ENCODE data around the gene CAMSAP2. TPM values are rescaled to one million over a fixed set of nuclear protein-coding genes. Genes with fewer than 3 reads are reported as not detected.

CAMSAP2 gene
- polyA plus RNA-seq, 1 donor: 48.1 TPM

DNA sequence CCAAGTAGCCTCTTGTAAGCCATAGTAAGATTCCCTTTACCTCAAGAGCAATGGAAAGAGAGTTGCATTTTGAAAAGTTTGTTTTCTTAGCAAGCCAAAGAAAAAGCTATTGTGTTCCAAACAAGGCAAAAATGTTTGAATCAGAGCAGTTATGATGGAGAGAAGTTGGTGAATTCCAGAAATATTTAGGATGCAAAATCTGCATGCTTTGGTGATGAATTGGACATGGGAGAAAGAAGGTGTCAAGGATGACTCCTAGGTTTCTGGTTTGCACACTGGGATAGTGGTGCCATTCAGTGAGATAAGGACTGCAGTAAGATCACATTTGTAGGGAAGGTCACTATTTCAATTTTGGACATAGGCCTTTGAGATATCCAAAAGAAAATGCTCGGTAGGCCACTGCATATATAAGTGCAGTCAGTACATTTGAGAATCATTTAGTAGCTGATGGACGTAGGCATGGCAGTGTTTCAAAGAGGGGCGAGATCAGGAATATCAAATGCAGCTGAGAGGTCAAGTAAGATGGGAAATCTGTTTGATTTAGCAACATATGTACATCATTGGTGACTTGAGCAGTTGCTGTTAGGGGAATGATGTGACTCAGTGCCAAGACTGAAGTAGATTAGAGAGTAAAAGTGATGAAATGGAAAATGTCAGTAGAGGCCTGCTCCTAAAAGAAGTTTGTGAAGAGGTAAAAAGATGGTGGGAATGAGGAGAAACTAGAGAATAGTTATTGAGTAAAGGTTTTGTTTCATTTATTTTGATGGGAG lies 100.2 kb downstream of the CAMSAP2 start:
- no peak for DNase-seq

DNA sequence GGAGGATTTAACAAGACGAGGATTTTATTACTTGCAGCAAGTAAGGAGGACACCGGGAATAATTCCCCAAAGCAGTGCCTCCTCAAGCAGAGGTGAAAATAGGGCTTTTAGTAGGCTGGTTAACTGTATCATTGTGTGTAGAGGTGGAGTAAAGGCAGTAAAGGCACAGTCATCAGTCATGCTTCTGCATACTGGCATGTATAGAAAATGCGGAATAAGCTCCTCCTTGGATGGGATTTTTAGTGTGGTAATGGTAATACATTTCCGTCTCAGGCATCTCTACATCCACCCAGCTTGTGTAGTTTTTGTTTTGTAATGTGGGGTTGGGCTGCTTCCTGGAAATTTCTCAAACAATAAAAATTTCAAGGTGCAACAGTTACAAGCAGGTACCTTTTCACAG lies 106.7 kb downstream of the CAMSAP2 start:
- DNase-seq: no peak

DNA sequence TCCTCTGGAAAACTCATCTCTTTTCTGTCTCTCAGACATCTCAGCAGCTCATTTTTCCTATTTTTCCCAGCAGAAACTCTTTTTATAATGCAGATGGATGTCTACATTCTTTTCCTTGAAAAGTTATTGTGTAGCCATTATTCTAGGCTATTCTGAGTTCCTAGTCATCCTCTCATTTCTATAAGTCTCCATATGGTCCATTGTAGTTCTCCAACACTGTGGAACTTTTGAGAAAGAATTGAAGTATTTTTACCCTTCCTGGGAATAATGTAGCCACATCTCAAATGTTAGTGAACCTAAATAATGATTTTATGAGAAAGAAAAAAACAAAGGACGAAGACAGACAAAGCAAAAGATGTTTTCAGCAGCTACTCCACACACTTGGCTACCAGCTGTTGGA lies 107.7 kb downstream of the CAMSAP2 start:
- DNase-seq: no peak

DNA sequence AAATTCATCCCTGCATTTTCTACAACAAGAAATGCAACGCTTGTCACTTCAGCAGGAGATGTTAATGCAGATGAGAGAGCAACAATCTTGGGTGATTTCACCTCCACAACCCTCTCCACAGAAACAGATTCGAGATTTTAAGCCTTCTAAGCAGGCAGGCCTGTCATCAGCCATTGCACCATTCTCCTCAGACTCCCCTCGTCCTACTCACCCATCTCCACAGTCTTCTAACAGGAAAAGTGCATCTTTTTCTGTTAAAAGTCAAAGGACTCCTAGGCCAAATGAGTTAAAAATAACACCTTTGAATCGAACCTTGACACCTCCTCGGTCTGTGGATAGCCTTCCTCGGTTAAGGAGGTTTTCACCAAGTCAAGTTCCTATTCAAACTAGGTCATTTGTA lies 110.7 kb downstream of the CAMSAP2 start:
- DNase-seq: no peak

DNA sequence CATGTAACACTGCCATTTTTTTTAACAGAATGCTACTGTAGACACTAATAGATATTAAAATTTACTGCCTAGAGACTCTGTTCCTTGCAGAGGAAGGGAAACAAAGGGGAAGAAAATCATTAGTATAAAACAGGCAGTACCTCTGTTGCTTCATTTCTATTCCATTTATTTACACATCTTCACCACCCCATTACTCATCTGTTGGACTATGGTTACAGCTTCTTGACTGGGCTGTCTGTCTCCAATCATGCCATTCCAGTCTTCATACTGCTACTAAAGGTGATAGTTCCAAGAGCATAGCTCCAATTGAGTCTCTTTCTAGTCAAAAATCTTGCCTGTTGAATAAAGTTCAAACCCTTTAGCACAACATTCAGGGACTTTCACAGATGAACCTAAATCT lies 111.9 kb downstream of the CAMSAP2 start:
- no peak for DNase-seq

DNA sequence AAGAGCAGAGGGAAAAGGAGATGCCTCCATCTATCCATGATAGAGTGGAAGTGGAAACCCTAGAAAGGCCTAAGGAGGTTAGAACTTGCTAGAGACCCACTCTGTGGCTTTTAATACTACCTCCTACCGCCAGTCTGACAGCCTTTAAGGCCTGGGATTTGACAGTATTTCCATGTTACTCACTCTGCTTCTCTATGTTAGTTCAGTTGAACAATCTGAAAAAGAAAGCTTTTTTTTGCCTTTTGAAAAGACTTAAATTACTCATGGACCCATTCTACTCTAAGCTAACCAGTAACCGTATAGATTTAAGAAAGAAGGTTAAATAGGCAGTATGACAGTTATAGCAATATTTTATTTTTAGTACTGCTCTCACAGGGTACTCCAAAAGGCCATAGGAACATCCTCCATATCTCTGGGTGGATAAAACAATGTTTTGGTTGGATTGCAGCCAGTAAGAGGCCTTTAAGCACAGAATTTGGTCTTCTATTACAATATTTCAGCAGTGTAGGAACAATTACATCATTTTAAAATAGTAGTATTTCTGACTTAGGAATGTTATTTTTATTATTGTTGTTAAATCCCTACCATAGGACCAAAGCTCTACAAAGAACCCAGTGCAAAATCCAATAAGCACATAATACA lies 118.1 kb downstream of the CAMSAP2 start:
- DNase-seq: peak; percentile 43

DNA sequence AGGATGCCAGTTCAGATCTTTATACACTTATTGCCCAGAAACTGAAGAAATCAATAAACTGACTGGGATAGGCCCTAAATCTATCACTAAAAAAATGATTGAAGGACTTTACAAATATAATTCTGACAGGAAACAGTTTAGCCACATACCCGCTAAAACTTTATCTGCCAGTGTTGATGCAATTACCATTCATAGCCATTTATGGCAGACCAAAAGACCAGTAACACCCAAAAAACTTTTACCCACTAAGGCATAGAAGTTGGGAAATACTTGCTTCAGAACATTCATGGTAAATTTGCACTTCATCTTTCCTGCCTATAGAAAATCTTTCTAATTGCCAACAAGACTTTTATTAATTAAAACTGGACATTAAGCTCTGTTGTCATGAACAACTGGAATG lies 119.1 kb downstream of the CAMSAP2 start:
- DNase-seq: no peak

DNA sequence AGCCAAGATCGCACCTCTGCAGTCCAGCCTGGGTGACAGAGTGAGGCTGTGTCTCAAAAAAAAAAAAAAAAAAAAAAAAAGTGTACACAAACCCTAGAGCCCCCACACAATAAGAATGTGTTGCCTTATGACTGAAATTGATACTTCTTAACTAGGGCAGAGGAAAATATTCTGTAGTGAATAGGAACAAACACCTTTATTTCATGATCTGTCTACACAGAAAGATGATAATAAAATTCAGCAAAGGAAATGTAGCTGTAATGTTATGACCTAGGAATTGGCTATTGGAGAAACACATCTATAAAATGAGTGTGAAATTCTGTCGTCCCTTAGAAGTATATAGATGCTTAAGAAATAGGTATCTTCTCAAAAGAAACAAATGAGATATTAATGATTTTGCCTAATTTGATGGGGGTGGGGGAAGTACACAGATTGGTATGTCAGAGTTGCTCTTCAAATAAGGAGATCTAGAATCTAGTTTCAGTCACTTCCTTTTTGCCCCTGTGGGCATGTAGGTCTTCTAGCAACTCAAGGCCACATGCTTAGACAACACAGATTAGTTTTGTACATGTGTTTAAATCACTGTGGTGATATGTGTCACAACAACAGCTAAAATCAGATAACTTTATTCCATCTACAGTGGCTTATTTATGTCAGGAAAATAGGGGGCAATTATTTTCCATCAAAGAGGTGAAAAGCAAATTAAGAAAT lies 123.4 kb downstream of the CAMSAP2 start:
- no peak for DNase-seq

DNA sequence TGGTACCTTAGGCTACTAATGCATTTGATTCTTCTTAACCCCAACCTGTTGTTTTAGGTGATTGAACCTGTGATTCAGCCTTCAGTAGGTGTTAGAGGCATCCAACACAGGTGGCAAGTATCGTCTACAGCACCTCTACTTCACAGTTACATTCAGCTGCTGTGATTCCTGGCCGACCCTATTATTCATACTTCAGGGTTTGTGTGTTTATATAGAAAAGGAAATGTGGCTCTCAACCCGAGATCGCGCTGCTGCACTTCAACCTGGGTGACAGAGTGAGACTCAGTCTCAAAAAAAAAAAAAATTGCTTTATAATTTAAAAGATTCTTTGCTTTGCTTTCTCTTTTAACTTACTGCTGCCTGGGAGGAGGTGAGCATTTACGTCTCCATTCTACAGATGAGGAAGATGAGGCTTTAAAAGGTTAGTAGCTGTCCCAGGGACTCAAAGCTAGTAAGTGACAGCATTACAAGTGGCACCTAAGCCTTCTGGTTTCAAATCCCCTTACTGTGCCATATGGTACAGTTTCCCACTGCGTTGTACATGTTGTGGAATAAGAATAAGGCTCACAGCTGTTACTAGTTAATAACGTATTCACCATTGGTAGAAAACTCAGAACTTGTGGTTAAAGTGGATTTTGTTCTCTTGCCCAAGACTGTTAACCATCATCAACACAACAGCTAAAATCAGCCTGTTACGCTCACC lies 124.2 kb downstream of the CAMSAP2 start:
- no peak for DNase-seq

DNA sequence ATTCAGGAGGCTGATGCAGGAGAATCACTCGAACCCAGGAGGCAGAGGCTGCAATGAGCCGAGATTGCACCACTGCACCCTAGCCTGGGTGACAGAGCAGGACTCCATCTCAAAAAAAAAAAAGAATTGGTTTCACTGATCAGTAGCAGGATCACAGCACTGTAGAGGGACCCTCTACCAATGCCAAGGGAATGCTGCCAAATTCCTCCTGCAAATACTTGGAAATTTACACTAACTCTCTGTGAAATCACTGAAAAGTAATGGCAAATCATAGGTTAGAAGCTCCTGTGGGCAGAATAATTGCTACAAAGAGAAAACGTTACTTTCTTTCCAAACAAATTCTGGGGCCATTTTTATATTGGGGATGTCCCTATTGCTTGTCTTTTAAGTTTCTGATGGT lies 127.4 kb downstream of the CAMSAP2 start:
- DNase-seq: no peak

DNA sequence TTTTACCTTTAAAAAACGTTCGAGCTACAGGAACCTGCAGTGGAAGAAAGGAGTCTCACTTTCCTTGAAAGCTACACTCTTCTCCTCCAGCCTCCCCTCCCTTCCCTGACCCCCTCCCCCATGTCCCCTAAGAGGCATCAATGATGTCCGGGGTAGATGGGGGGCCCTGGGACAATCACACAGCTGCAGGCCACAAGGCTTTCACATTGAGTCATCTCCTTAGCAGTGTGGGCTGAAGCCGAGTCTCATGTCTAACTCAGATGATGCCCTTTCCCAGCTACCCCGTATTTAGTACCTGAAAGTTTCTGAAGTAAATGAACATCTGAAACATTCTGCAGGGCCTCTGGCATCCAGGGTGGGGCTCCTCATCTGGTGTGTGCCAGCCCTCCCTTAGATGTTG lies 127.8 kb downstream of the CAMSAP2 start:
- no peak for DNase-seq

DNA sequence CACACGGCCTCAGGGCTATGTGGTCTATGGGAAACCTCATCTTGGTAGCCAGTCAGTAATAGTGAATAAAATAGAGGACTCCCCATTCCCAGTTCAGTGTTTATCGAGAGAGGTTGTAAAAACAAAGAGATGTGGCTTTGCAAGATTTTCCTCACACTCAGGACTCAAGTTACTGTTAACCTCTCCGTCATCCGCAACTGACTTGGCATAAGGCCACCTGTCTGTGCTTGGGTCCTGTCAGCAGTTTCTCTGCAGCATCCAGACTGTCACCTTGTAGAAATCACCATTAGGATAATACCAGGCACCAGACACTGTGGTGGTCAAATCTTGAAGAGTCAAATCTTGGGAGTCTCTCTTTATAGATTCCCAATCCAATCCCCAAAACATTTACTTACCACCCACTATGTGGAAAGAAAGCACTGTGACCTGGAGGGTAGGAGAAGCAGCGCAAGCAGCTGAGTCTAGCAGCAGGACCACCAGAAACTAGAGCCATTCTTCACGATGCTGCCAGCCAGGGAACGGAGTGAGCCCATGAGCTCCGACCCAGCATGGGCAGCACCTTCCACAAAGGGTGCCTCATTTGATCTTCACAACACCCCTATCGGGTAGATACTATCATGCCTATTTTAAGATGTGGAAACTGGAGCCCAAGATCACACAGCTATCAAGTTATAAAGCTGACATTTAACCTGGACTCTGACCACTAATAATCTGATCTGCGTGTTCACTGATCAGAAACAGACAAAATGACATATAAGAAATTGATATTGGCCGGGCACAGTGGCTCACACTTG lies 128.5 kb downstream of the CAMSAP2 start:
- DNase-seq: peak; percentile 33

DNA sequence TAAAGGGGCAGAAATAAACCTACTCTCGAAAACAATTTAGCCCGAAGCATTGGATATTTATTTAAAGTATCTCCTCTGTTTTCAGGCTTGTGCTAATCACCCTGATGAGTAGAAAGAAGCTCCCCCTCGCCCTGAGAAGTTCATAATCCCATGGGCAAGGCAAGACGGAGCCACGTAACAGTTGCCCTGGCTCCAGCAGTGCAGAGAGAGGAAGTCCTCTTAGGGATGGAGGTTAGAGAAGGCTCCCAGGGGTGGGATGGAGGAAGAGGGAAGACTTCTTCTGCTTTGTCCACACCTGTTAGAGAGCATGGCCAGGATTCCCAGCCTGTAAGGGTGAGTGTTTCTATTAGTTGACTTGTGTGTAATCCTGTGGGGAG lies 130.7 kb downstream of the CAMSAP2 start:
- no peak for DNase-seq

DNA sequence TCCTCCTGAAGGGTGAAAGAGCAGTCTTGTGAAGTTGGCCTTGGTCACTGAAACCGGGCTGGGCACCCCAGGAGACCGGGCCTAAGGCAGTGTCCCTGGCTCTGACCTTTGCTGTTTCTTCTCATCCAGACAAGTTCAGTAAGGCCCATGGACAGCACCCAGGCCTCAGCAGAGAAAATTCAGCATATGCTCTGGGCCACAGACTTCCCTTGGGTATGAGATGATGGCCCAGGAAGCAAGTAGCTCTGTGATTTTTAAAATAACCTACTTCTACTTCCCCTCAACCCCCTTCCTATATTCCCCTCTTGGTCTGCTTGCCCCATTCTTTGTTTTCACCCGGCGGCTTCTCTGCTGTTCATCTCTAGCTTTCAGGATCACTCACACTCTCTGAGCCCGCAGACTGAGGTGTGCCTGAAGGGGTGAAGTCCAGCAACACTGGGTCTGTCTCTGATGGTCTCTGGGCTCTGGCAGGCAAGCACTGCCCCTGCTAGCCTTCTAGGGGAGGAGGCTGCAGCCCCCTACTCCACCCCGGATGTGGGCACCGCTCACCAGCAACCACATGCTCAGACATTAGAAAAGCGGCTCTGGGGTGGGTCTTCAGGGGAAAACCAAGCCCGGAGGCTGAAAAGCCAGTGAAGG lies 131.2 kb downstream of the CAMSAP2 start:
- no peak for DNase-seq

DNA sequence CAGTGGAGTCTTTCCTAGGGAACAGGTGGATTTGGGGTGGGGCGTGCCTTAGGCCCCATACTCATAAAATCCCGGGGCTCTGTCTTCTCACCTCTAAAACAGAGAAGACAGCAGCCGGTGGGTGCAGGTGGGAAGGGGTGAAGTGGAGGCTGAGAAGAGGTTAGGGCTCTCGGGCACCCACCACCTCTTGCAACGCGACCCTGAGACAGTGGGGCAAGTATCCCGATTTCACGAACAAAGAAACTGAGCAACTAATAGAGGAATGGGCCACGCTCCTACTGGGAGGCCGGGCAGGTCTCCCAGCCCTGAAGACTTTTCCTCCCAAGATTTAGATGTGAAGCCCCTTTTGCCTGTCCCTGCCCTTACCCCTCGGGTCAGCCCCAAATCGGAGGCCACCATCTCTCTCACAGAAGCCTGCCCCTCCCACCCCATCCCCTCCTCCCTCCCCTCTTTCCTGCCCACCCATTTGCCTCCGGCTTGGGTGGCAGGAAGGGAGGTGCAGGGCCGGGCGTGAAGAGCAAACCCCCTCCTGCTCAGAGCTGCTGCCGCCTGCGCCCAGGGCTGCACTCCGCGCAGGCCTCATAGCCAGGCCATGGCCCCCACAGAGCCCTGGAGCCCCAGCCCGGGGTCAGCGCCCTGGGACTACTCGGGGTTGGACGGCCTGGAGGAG lies 133.9 kb downstream of the CAMSAP2 start, which contains the start of gene GPR25:
TSS of gene GPR25 (plus strand) at position 536 of the 670 bp plus-strand sequence. CDS start at position 593, 57 bp downstream.
- no peak for DNase-seq

DNA sequence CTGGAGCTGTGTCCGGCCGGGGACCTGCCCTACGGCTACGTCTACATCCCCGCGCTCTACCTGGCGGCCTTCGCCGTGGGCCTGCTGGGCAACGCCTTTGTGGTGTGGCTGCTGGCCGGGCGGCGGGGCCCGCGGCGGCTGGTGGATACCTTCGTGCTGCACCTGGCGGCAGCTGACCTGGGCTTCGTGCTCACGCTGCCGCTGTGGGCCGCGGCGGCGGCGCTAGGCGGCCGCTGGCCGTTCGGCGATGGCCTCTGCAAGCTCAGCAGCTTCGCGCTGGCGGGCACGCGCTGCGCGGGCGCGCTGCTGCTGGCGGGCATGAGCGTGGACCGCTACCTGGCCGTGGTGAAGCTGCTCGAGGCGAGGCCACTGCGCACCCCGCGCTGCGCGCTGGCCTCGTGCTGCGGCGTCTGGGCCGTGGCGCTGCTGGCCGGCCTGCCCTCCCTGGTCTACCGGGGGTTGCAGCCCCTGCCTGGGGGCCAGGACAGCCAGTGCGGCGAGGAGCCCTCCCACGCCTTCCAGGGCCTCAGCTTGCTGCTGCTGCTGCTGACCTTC lies 134.5 kb downstream of the CAMSAP2 start:
- no peak for DNase-seq

DNA sequence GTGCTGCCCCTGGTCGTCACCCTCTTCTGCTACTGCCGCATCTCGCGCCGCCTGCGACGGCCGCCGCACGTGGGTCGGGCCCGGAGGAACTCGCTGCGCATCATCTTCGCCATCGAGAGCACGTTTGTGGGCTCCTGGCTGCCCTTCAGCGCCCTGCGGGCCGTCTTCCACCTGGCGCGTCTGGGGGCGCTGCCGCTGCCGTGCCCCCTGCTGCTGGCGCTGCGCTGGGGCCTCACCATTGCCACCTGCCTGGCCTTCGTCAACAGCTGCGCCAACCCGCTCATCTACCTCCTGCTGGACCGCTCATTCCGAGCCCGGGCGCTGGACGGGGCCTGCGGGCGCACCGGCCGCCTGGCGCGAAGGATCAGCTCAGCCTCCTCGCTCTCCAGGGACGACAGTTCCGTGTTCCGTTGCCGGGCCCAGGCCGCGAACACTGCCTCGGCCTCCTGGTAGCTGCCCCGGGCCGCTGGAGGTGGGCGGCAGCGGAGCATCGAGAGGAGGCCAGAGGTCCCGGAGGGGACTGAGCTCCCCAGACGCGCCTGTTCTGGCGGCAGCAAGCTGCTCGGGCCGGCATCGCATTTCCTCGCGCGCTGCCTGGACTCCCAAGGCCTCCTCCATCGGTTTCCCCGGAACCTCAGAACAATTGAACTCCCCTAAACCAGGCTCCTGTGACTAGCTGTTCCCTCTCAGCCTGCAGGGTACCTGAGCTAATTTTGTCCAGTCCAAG lies 135.1 kb downstream of the CAMSAP2 start:
- DNase-seq: no peak

DNA sequence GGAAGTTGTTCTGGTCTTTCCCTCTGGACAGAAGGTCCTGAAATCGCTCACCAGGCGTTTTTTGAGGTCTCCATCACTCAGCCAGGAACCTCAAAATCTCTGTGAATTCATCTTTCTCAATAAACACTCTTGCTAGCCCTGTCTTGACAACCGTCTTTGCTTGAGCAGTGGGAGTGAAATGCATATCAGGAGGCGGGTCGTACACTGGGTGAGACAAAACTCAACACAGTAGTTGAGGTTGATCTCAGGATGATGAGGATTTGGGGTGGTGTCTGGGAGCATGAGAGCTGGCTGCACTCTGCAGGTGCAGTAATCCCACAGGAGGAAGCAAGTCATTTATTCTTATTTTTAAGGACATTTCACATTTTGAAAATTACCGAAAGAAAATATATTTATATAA lies 136.0 kb downstream of the CAMSAP2 start:
- DNase-seq: no peak

DNA sequence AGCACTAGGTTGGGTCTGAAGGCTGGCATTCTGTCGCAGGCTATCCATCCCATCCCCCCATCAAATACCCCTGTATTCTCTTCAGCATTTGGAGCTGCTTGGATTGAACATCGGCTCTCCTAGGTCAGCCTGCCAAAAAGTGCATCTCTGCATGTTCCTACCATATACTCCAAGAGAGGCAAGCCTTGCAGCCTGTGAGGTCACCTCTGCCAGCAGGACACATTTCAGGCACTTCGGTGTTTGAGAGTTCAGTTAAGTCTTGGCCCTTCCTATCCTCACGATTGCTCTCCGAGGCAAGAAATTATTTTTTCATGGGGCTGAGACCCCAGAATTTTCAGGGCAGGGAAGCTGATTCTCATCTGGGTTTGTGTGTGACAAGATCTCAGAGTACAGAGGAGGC lies 136.7 kb downstream of the CAMSAP2 start:
- no peak for DNase-seq

DNA sequence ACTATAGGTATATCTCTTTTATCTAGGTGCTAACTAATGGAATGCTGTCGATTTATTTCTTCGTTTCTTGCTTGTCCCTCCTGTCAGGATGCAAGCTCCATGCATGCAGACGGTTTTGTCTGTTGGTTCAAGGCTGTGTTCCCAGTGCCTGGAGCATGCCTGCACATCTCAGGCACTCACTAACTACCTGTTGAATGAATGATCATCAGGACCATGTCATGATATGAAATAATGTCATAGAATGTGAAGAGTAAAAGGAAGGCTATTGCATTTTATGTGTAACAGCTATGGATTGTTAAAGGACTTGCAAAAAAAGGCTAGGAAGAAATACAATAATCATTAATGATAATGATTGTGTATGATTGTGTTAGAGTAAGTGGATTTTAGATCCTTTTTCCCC lies 138.3 kb downstream of the CAMSAP2 start:
- DNase-seq: no peak
